B cell (primary cell): Measurements from ENCODE around the gene ZP1. TPM values are rescaled to one million over a fixed set of nuclear protein-coding genes. Genes with fewer than 3 reads are reported as not detected.

Source experiments
- ATAC-seq: fragments of 200-7000 bp; cut with Tn5 transposase; one replicate; pipeline ENCODE4 v1.10.0; 2021; ENCODE audit warnings: low read depth, mild to moderate bottlenecking, moderate number of reproducible peaks, moderate library complexity
- CTCF ChIA-PET: fragments of 350-600 bp; sonication (Branson Sonifier 250); formaldehyde crosslinking; loops from one replicate; lab custom pipeline; 2021; ENCODE audit warnings: antibody characterized with exemption, inconsistent platforms; lab: Charles Lee
- POLR2A ChIA-PET: fragments of 350-600 bp; sonication (Branson Sonifier 250); formaldehyde crosslinking; loops from one replicate; lab custom pipeline; 2021; ENCODE audit warnings: antibody characterized with exemption; lab: Charles Lee
- DNase-seq: peaks from one replicate; pipeline ENCODE4 v3.0.0; 2013
- H2AFZ ChIP-seq: 2 replicates; pipeline ENCODE4 v1.6.1; 2012; ENCODE audit warnings: mild to moderate bottlenecking, low read depth, low read length; ENCODE audit not compliant: insufficient read depth, poor library complexity, severe bottlenecking
- H3K27ac ChIP-seq, 2 donors: 1 replicate in 1 of 2; 2 replicates in 1 of 2; pipeline ENCODE4 v1.5.1; 2012 to 2013; ENCODE audit warnings: low read length in 2 of 2, mild to moderate bottlenecking in 2 of 2, moderate library complexity in 1 of 2
- H3K27me3 ChIP-seq, 4 experiments: fragments of 200-600 bp in 1 of 4; sonication (generic) in 1 of 4; replicated peaks in 1 of 4; 1 replicate in 2 of 4; 2 replicates in 2 of 4; pipeline versions ENCODE4 v1.6.1 to v1.7.0; 2013 to 2016; ENCODE audit warnings: low read length in 3 of 4, mild to moderate bottlenecking in 2 of 4, mixed read lengths in 1 of 4, moderate library complexity in 1 of 4; ENCODE audit not compliant: insufficient read depth in 4 of 4, control insufficient read depth in 3 of 4; ENCODE audit errors: control extremely low read depth in 1 of 4
- H3K36me3 ChIP-seq, 2 experiments: replicated peaks in 1 of 2; 1 replicate in 1 of 2; 2 replicates in 1 of 2; pipeline versions ENCODE4 v1.6.1 to v1.7.1; 2013; ENCODE audit warnings: low read length in 1 of 2; ENCODE audit not compliant: insufficient read depth in 2 of 2, control insufficient read depth in 1 of 2; ENCODE audit errors: control extremely low read depth in 1 of 2, extremely low read depth in 1 of 2
- H3K4me1 ChIP-seq, 2 donors: fragments of 200-600 bp in 1 of 2; sonication (generic) in 1 of 2; 1 replicate in 1 of 2; 2 replicates in 1 of 2; pipeline versions ENCODE4 v1.5.1 to v1.6.1; 2013 to 2017; ENCODE audit warnings: low read length in 2 of 2; ENCODE audit not compliant: control insufficient read depth in 2 of 2, insufficient read depth in 2 of 2
- H3K4me2 ChIP-seq: replicated peaks from 2 replicates; pipeline ENCODE3; 2012; ENCODE audit warnings: mild to moderate bottlenecking, low read depth, low read length; ENCODE audit not compliant: poor library complexity, severe bottlenecking
- H3K4me3 ChIP-seq, 5 experiments: fragments of 200-600 bp in 1 of 5; sonication (generic) in 1 of 5; 1 replicate in 3 of 5; 2 replicates in 2 of 5; pipeline versions ENCODE4 v1.5.1 to v1.7.0; 2011 to 2016; ENCODE audit warnings: low read length in 4 of 5, mild to moderate bottlenecking in 4 of 5, low read depth in 2 of 5, control low read depth in 1 of 5, moderate library complexity in 1 of 5; ENCODE audit not compliant: insufficient read depth in 1 of 5; ENCODE audit errors: control extremely low read depth in 1 of 5, extremely low read depth in 1 of 5
- H3K79me2 ChIP-seq: fragments of 200-600 bp; sonication (generic); one replicate; pipeline ENCODE4 v1.6.0; 2016; ENCODE audit warnings: low read length; ENCODE audit not compliant: control insufficient read depth, insufficient read depth
- H3K9ac ChIP-seq: fragments of 200-600 bp; sonication (generic); 2 replicates; pipeline ENCODE4 v1.6.1; 2017; ENCODE audit warnings: mild to moderate bottlenecking, low read length, moderate library complexity
- H3K9me3 ChIP-seq, 3 donors: one replicate each; pipeline versions ENCODE4 v1.6.1 to v1.7.1; 2013; ENCODE audit warnings: low read length in 2 of 3; ENCODE audit not compliant: control insufficient read depth in 2 of 3, insufficient read depth in 1 of 3; ENCODE audit errors: control extremely low read depth in 1 of 3
- H4K20me1 ChIP-seq: 2 replicates; pipeline ENCODE4 v1.6.0; 2012; ENCODE audit warnings: mild to moderate bottlenecking, low read length; ENCODE audit not compliant: insufficient read depth, control insufficient read depth, poor library complexity, severe bottlenecking
- H3K27ac Mint-ChIP-seq: one replicate; pipeline ENCODE4 v1.8.0; 2021; ENCODE audit warnings: mixed read lengths
- H3K27me3 Mint-ChIP-seq: one replicate; pipeline ENCODE4 v1.8.0; 2021; ENCODE audit warnings: mixed read lengths
- H3K4me1 Mint-ChIP-seq: one replicate; pipeline ENCODE4 v1.8.0; 2021; ENCODE audit warnings: mixed read lengths
- H3K4me3 Mint-ChIP-seq: one replicate; pipeline ENCODE4 v1.8.0; 2021; ENCODE audit warnings: mixed read lengths
- H3K9me3 Mint-ChIP-seq: one replicate; pipeline ENCODE4 v1.8.0; 2022; ENCODE audit warnings: mixed read lengths; ENCODE audit not compliant: insufficient read depth
- CTCF ChIP-seq: fragments of 200-600 bp; IDR thresholded peaks from one replicate; pipeline ENCODE4 v1.8.0; 2022; ENCODE audit warnings: antibody characterized with exemption, mild to moderate bottlenecking
- EZH2 ChIP-seq: IDR thresholded peaks from 2 replicates; pipeline ENCODE4 v1.6.1; 2012; ENCODE audit warnings: borderline replicate concordance, low read depth, mild to moderate bottlenecking, moderate library complexity, low read length; ENCODE audit not compliant: insufficient read depth, poor library complexity, severe bottlenecking
- WGBS: methylation state at CpG from one replicate; pipeline ENCODE4 v1.1.5; 2013; ENCODE audit warnings: missing lambda C conversion rate; ENCODE audit not compliant: insufficient coverage; 5-methylcytosine and 5-hydroxymethylcytosine counted together
- intact Hi-C: fragments of 100-400 bp; cut with micrococcal nuclease; formaldehyde crosslinking; loops from one replicate; pipeline ENCODE4 v1.10.0; 2022
- polyA plus RNA-seq: library from polyadenylated mRNA; depleted of rRNA; stranded (reverse); fragments of >200 nt; gene quantifications from 2 replicates; pipeline ENCODE4 v1.2.3, GENCODE V29; 2012
- total RNA-seq, 2 donors: library from RNA; stranded (reverse); fragments of 120-200 nt in 1 of 2; gene quantifications; 1 replicate in 1 of 2; 2 replicates in 1 of 2; pipeline versions ENCODE4 v1.2.3 to v1.2.4, GENCODE V29; 2013 to 2022

ZP1 gene
- total and polyA plus RNA-seq, 2 donors (not counting 1 experiment from before 2014, with no cell fraction given) = 0.06 TPM; not detected in 1

GRCh38 chr11:60902625-60903024, 35.3 kb downstream of the ZP1 start:
- Histone ChIP-seq H3K36me3 (peaks cover 3 to 61% of the 10 kb centered on the region in 2 experiments), H3K9me3 (no peaks in the 10 kb centered on the region), H2AFZ (no peak overlapping the region), H4K20me1 (peaks cover 52% of the 10 kb centered on the region), H3K9ac (no peak overlapping the region), H3K79me2 (peaks cover 53% of the 10 kb centered on the region), H3K27me3 (no peaks in the 10 kb centered on the region), H3K4me2 (no peak overlapping the region), H3K27ac (no peak overlapping the region), H3K4me3 (no peak overlapping the region), H3K4me1 (peaks cover 23 to 24% of the 10 kb centered on the region in 2 donors)
- TF ChIP-seq CTCF = no peak
- DNase-seq (no peak), ATAC-seq (no peak)
- ChIA-PET POLR2A (no interaction called here), CTCF (interaction anchor here (0.9 to 10.2 kb wide), 5 partner anchors 14 to 72 kb away, joined by 3 to 129 read pairs (median 12); partner anchors contain the start of gene TMEM109)
- intact Hi-C loops = no loop called here
- no peak overlapping the region for H3K4me3 Mint-ChIP-seq
- H3K27me3 Mint-ChIP-seq = no peaks in the 10 kb centered on the region
- WGBS = 95% methylated on average over 11 of the region's 11 CpGs
- peak overlapping the region; percentile 46 for H3K27ac Mint-ChIP-seq
- no peaks in the 10 kb centered on the region for H3K9me3 Mint-ChIP-seq
- peaks cover 34% of the 10 kb centered on the region for H3K4me1 Mint-ChIP-seq

GRCh38 chr11:60905047-60905446, 37.7 kb downstream of the ZP1 start:
- H2AFZ ChIP-seq = peak overlapping the region; percentile 89
- whole genome bisulfite sequencing = 94% methylated on average over 2 of the region's 6 CpGs
- H3K4me1 ChIP-seq = peaks cover 34 to 38% of the 10 kb centered on the region in 2 donors
- H3K4me3 Mint-ChIP-seq = peak overlapping the region; percentile 92
- H3K79me2 ChIP-seq = peaks cover 40% of the 10 kb centered on the region
- TF ChIP-seq CTCF (no peak), EZH2 (no peak)
- ChIA-PET POLR2A (interaction anchor here (0.7 kb wide), 1 partner anchor 138 kb away, joined by 3 read pairs; no protein-coding TSS in a partner anchor), CTCF (interaction anchor here (0.9 to 10.2 kb wide), 4 partner anchors 11 to 283 kb away, joined by 3 to 129 read pairs (median 8); partner anchors contain the start of gene TMEM109)
- DNase-seq (no peak), ATAC-seq (no peak)
- H3K9me3 ChIP-seq = no peaks in the 10 kb centered on the region
- H3K27me3 Mint-ChIP-seq = no peaks in the 10 kb centered on the region
- peak overlapping the region; percentile 97 for H3K27ac Mint-ChIP-seq
- no peaks in the 10 kb centered on the region for H3K9me3 Mint-ChIP-seq
- H3K27me3 ChIP-seq = no peaks in the 10 kb centered on the region
- H3K4me1 Mint-ChIP-seq = peaks cover 53% of the 10 kb centered on the region
- peaks cover 2 to 38% of the 10 kb centered on the region in 2 experiments for H3K36me3 ChIP-seq
- peak overlapping the region; percentile 94 for H3K4me2 ChIP-seq
- peaks cover 41% of the 10 kb centered on the region for H4K20me1 ChIP-seq
- peak overlapping the region in 1 of 2 donors; percentile 80 for H3K27ac ChIP-seq
- peak overlapping the region in 3 of 5 experiments; percentile 72 to 98 (median 81) for H3K4me3 ChIP-seq
- peak overlapping the region; percentile 89 for H3K9ac ChIP-seq
- intact Hi-C loops = no loop called here
